CD4-positive, alpha-beta T cell treated with Interleukin-21 for 1 hour (primary cell): ENCODE measurements around the gene DEFB124.
A peak's percentile ranks its signal among the peaks of the same experiment; 100 is the strongest.
"Not testable (repeated sequence)": the region's sequence is repeated elsewhere in the genome, so short reads cannot be mapped to it uniquely, and the experiment has no call there.

ENCODE experiments used
- DNase-seq: peaks from one replicate; pipeline ENCODE4 v3.0.0-alpha.2; 2020

Gene DEFB124

DNA sequence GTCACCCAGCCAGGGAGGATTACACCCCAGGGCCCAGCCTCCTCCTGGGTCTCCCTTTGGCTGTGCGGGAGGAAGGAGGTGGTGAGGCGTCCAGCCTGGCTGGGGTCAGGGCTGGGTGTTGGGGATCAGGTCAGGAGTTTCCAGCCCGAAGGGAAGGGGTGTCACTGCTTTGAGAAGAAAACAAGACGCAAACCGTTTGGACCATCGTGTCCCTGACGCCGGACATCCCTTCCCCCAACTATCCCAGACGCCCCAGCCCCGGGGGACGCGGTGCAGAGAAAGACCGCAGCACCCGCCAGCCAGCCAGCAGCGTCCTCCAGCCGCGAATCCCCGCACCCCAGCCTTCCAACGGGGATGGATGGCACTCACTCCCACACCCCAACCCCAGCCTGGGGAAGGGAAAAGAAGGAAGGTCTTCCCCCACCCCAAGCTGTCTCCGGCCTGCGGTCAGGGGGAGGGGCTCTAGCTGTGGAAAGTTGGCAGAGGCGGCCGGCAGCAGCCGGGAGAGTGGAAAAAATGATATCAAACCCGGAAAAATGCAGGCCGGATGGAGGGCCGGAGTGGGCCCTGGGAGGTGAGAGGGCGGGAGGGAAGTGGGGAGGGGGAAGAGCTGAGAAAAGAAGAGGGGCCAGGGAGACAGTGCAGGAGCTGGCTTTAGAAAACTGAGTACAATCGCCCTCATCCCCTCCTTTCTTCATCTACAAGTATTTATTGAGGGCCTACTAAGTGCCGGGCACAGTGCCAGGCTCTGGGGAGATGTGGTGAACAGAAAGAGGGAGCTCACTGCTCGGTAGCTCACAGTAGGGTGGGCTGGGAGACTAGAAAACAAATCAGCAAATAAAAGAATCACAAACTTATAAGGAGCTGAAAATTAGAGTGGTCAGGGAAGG is 10.8 kb upstream of the DEFB124 start:
- DNase-seq: no peak

DNA sequence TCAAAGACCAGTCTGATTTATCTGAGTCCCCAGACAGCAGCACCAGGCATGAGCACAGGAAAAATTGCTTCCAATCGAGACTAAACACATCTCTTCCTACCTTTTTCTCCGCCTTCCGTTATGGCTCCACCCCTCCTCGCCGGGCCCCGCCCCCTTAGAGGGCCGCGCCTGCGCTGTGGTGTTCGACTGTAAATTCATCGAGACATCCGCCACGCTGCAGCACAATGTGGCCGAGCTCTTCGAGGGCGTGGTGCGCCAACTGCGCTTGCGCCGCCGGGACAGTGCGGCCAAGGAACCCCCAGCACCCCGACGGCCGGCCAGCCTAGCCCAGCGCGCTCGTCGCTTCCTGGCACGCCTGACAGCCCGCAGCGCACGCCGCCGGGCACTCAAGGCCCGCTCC is 9.1 kb upstream of the DEFB124 start:
- peak; percentile 25 for DNase-seq

DNA sequence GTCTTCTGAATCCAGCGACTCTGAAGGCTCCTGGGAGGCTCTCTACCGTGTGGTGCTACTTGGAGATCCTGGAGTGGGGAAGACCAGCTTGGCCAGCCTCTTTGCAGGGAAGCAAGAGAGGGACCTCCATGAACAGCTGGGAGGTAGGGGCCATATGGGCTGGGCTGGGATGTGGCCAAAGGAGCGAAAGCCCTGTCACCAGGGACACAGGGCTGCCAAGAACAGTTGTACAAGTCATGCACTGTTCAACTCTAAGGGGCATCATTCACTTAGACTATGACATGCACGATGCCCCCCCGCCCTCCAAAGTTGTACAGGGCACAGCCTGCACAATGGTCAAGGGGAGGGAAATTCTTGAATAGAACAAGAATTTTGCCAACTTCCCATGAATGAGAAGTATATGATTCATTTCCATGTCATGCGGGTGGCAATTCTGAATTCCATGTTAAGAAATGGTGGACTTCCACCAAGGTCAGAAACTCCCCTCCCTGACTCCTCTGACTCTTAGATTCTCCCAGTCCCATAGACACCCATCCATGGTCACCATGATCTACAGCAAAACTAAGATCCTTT is 1.8 kb upstream of the DEFB124 start:
- DNase-seq: no peak

DNA sequence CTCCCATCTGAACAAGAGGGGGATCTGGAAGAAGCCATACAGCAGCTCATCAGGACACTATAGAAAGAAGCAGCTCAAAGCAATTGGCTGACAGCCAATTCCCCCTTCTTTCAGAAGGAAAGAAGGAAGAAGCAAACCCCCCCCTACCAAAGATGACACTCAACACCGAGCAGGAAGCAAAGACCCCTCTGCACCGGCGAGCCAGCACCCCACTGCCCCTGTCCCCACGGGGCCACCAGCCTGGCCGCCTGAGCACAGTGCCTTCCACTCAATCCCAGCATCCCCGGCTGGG is 1.3 kb upstream of the DEFB124 start:
- DNase-seq: no peak

DNA sequence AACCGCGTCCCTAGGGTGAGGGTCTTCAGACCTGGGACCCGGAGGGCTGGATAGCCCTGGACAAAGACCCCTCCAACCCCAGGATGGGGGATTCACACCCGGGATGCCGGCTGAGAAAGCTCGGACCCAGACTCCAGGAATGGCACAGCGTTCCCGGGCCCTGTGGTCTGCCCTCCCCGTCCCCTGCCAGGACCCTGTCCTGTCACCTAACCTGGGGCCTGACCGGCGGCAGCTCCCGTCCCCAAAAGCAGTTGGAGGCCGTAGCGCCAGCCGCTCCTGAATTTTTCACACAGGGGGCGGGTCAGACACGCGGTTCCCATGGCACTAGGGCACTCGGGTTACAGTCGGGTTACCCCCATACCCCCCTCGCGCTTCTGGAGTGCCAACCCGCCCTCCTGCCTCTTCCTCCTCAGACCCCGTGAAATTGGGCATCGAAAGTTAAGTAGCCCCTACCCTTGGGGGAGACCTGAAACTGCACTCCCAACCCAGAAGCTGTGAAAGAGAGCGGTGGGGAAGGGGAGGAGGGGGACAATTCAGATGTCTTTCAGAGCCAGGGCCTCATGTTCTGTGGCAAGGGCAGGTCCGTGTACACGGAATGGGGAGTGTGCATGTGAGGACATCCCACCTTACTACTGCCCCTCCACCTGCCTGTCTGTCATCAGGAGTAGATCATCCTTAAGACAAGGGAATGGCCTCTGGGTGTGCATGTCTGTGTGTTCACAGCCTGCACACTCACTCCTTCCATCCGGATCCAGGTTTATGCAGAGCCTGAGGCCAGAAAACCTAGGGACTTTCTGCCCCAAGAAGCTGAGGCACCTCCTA is 756 bp upstream of the DEFB124 start:
- no peak for DNase-seq

DNA sequence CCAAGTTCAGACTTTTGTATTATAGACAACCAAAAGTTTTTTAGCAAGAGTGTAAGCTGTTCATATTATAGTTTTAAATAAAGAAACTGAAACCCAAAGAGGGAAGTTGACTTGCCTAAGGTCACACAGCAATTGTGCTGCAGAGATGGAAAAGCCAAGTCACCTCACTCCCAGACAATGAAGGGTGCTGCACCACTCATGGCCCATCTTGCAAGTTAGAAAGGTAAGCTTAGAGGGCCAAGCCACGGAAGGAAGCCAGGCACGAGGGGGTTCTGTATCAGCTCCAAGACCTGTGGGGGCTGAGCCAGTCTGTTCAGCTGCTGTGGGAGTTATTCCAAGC is 860 bp downstream of the DEFB124 start:
- DNase-seq: no peak

DNA sequence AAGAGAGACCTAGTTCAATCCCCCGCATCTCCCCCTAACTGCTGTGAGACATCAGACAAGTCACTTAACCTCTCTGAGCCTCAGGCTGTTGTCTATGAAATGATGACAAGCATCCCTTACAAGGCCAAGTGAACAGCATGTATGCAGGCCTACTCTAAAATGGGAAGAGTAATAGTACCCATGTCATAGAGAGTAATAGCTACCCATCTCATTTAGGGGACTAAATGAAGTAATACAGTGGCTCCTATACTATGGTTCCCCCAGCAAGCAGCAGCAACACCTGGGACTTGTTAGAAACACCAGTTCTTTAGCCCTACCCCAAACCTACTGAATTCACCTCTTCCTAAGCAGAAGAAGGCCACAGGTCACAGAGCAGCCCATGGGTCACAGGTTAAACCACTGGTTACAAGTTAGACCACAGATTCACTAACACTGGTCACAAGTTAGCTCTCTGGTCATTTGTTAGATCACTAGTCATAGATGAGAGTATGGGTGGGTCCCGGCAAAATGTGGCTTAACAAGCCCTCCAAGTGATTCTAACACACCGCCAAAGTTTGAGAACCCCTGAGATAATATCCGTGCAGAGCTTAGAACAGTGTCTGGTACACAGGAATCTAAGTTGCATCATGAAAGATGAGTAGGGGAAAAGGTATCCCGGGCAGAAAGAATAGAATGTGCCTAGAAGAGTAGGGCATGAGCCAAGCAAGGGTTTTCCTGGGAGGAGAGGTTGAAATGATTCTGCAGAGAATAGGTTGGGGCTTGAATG is 1.4 kb downstream of the DEFB124 start:
- no peak for DNase-seq

DNA sequence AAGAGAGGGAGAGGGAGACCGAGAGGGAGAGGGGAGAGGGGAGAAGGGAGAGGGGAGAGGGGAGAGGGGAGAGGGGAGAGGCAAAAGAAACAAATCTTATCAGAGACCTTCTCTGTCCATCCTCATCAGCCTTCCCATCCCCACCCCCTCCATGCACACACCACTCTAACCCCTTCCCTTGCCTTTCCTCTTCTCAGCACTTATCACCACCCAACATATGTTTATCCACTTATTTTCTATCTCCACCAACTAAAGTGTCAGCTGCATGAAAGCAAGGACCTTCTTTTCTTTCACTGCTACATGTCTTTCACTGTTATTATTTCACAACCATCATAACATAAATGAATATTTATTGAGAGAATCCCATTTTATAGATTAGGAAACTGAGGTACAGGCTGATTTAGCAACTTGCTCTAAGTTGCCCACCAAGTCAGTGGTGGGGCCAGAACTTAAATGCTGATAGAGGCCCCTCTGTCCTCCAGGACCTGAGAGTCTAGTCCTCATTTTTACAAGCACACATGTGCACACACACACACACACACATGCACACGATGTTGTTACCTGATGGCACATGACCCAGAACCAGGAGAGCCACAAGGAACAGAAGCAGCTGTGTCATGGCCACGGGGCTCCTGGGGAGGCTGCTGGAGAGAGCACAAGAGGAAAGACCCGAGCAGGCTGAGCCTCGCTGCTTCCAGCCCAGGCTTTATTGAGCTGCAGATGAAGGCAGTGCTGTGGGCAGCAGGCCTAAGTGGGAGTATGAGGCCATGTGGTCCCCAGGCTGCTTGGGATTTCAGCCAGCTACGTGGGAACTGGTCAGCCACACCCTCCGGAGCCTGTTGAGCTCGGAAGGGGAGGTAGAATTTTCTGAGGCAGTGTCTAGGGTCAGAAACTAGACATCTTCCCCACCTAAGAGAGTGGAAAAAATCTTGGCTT is 2.3 kb downstream of the DEFB124 start:
- no peak for DNase-seq

DNA sequence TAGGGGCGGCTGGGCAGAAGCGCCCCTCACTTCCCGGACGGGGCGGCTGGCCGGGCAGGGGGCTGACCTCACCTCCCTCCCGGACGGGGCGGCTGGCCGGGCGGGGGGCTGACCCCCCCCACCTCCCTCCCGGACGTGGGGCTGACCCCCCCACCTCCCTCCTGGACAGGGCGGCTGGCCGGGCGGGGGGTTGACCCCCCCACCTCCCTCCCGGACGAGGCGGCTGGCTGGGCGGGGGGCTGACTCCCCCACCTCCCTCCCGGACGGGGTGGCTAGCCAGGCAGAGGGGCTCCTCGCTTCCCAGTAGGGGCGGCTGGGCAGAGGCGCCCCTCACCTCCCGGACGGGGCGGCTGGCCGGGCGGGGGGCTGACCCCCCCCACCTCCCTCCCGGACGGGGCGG is 4.0 kb downstream of the DEFB124 start:
- not testable (repeated sequence) for DNase-seq

DNA sequence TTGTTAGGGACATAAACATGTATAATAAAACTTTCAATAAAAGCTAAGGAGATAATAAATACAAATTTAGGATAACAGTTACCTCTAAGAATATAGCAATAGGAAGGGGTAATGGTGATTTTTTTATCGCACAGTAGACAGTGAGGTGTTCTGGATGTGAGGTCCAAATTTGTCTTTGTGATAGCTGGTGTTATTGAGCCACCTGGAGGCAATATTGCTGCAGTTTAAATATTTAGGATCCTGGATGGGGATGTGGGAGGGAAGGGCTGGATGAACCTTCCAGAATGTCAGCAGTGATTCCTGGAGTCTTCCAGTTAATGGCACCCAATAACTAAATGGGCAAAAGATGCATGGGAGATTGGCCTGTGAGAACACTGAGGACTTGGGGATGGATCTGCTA is 20.6 kb downstream of the DEFB124 start:
- no peak for DNase-seq

DNA sequence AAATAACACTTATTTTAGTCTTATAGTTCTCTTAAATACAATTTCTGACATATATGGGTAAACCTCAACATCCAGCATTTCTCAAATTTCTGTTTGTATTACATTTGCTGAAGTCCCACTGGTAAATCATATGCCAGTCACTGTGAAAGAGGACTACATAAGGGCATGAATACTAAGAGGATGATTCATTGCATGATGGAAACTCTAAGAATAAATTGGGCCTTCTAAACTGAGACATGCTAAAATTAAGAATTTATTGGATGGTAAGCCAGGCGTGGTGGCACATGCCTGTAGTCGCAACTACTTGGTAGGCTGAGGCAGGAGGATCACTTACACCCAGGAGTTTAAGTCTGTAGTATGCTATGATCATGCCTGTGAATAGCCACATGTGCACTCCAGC is 22.4 kb downstream of the DEFB124 start:
- DNase-seq: no peak

DNA sequence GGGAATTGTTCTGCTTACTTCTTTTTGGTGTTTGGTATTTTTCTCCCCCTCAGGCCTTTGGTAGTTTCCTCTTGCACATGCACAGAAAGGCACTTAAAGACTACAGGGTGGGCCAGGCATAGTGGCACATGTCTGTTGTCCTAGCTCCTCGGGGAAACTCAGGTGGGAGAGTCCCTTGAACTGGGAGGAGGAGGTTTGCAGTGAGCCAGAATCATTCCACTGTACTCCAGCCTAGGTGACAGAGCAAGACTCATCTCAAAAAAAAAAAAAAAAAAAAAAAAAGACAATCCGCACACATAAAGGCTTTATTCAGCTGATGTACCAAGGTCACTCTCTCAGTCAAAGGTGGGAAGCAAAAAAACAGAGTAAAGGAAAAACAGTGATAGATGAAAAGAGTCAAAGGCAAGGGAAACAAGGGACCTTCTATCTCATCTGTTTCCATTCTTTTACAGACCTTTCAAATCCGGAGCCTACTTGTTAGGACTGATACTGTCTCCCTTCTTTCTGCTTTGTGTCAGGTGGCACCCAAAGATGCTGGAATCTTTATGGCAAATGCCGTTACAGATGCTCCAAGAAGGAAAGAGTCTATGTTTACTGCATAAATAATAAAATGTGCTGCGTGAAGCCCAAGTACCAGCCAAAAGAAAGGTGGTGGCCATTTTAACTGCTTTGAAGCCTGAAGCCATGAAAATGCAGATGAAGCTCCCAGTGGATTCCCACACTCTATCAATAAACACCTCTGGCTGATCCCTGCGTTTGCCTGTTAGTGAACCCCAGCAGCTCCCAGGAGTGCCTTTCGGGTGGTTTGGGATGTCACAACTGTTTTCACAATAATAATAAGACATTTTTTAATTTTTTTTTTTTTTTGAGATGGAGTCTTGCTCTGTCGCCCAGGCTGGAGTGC is 25.2 kb downstream of the DEFB124 start:
- DNase-seq: no peak

DNA sequence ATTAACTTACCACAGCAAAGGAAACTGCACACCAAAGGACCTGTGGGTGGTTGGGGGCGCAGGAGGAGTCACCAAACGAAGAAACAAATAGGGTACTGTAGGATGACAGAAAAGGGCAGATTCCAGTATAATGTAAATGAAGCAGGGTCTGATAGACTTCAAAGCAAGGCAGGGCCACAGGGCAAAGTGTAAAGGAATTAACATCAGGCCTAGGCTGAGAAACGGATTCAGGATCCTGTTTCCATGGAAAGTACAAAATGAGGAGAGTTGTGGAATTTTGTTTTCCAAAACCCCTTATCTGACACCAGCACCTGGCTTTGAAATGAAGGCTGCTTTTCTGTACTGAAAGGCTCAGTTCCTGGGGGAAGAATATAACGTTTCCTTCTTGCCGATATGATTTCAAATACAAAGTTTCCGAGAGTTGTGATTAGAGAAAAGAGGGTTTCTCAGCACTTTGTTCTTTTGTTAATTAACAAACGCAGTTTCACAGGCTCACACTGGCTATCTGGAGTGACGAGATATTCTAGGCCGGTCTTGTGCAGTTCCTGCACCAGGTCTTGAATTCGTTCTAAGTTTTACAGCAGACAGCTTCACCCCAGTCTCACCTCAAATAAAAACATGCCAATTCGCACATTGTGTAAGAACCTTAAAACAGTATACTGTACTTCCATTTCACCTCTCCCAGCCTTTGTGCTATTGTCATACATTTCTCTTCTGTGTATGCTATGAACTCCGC is 28.7 kb downstream of the DEFB124 start:
- no peak for DNase-seq

DNA sequence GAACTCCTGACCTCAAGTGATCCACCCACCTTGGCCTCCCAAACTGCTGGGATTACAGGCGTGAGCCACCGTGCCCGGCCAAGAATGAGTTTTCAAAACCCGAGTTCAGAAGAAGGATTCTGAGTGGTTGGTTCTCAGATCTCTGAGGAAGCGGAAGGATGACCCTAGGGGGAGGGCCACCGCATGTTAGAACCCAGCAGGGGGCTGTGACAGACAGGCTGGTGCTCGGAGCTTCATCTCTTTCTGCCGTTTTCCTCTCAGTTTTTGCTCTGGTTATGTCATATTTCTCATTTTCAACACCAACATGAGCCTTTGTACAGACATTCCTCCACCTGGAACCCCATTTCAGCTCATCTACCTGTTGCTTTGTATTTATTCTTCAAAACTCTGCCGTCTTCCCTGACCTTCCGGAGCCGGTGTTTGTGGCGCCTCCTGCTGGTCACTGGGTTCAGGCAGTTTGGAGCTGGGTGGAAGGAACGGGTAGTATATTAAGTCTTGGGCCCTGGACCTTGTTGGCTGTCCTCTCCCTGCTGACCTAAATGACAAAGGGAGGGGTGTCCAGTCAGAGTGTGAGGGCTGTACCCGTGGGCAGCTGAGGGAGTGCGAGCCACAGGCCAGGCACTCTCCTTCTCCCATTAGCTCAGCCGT is 34.8 kb downstream of the DEFB124 start, which contains the start of gene DEFB123:
Gene DEFB123 (plus strand): TSS at position 621 of the 648 bp plus-strand sequence. CDS start 67 bp downstream, outside the sequence.
- no peak for DNase-seq

DNA sequence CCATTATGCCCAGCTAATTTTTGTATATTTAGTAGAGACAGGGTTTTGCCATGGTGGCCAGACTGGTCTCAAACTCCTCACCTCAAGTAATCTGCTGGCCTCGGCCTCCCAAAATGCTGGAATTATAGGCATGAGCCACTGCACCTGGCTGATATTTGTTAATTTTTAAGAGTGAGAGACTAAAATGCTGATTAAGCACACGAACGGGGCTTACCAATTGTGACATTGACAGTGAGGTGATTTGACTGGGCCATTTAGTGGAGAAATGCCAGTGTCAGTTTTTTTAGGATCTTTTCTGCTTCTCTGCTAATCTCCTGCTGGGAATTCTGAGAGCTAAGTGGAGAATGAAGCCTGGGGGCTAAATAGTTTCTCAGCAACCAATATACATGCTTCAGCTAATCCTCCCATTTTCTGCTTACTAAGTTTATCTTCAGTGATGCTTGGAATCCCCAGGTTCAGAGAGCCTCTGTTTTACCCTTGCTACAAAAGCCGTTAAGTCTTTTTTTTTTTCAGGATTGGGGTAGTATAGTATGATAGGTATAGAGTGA is 44.3 kb downstream of the DEFB124 start:
- DNase-seq: no peak

DNA sequence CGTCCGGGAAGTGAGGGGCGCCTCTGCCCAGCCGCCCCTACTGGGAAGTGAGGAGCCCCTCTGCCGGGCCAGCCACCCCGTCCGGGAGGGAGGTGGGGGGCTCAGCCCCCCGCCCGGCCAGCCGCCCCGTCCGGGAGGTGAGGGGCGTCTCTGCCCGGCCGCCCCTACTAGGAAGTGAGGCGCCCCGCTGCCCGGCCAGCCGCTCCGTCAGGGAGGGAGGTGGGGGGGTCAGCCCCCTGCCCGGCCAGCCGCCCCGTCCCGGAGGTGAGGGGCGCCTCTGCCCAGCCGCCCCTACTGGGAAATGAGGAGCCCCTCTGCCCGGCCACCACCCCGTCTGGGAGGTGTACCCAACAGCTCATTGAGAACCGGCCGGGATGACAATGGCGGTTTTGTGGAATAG is 47.4 kb downstream of the DEFB124 start:
- not testable (repeated sequence) for DNase-seq

DNA sequence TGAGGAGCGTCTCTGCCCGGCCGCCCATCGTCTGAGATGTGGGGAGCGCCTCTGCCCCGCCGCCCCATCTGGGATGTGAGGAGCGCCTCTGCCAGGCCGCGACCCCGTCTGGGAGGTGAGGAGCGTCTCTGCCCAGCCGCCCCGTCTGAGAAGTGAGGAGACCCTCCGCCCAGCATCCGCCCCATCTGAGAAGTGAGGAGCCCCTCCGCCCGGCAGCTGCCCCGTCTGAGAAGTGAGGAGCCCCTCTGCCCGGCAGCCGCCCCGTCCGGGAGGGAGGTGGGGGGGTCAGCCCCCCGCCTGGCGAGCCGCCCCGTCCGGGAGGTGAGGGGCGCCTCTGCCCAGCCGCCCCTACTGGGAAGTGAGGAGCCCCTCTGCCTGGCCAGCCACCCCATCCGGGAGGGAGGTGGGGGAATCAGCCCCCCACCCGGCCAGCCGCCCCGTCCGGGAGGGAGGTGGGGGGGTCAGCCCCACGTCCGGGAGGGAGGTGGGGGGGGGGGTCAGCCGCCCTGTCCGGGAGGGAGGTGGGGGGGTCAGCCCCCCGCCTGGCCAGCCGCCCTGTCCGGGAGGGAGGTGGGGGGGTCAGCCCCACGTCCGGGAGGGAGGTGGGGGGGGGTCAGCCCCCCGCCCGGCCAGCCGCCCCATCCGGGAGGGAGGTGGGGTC is 47.9 kb downstream of the DEFB124 start:
- DNase-seq: not testable (repeated sequence)

DNA sequence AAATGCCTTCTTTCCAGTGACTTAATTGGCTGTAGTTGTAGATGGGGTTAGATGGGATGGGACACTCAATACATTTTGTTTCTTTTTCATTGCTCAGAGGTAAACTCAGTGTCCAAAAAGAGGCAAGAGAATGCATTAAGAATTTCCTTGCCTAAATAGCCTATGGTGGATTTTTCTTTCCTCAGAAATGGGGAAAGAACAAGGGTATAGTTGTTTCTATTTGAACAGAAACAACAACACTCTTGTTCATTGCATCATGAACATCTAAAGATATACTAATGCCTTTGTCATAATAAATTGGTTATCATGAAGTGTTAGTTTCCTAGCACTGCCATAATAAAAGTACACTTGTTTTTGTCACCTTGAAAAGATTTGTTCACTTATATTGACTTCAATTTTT is 49.1 kb downstream of the DEFB124 start:
- no peak for DNase-seq

DNA sequence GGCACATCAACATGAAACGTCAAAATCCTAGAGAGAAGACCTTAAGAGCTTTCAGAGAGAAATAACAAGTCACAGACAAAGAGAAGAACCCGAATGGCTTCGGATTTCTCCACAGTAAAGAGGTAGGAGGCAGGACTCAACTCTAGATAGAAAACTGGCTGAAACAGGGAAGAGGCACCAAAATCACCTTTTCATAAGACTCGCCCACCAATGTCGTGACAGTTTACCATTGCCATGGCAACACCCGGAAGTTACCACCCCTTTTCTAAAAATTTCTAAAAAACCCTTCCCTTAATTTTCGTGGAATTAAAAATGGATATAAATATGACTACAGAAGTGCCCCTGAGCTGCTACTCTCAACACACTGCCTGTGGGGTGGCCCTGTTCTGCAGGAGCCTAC is 56.6 kb downstream of the DEFB124 start:
- DNase-seq: no peak
